Ecto neural progenitor cell (in vitro differentiated cells): ENCODE results near the gene ARL11.
A peak's percentile ranks its signal among the peaks of the same experiment; 100 is the strongest.

Experiments used
- DNase-seq: peaks from one replicate; pipeline ENCODE4 v3.0.0-alpha.2; 2018; ENCODE audit warnings: low spot score

The ARL11 gene

DNA sequence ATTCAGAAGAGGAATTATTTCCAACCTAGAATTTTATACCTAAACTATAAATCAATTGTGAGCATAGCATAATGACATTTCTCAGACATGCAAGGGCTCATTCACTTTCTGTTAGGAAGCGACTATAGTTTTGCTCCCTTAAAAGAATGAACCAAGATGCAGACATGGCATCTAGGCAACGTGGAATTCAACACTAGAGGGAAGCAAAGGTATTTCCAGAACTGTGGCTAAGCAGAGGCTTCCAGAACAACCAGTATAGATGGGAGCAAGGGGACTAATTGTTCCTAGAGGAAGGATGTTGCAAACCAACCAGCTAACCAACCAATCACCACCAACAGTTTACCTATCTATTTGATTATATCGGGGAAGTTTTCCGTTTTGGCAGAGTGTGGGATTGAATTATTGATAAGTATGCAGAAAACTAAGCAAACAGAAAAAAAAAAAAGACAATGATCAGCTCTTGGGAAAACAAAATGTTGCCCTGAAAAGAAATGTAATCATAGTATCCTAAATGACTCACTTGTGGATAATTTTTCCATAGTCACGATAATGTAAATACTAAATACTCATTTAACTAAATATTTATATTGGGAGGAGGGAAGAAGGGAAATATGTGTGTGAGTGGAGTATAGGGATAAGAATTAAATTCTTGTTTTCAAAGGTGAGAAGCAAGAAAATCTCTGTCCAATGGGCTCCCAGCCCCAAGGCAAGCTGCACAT lies 21.1 kb downstream of the ARL11 start:
- no peak for DNase-seq

DNA sequence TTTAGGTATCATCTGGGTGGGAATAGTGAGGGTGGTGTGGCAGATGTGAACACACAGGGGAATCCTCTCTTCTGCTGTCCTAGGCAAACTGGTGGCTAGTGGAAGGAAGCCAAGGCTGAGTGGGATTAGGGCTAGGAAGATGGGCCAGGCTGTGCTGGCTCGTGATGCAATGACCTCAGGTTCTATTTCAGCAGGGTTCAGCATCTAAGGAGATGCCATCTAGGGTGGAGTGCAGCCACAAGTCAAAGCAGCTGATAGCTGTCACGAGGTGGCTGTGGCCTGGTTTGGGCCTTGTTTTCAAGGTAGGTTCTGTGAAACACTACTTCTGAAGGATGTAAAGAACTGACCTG lies 21.6 kb downstream of the ARL11 start:
- DNase-seq, result no peak

DNA sequence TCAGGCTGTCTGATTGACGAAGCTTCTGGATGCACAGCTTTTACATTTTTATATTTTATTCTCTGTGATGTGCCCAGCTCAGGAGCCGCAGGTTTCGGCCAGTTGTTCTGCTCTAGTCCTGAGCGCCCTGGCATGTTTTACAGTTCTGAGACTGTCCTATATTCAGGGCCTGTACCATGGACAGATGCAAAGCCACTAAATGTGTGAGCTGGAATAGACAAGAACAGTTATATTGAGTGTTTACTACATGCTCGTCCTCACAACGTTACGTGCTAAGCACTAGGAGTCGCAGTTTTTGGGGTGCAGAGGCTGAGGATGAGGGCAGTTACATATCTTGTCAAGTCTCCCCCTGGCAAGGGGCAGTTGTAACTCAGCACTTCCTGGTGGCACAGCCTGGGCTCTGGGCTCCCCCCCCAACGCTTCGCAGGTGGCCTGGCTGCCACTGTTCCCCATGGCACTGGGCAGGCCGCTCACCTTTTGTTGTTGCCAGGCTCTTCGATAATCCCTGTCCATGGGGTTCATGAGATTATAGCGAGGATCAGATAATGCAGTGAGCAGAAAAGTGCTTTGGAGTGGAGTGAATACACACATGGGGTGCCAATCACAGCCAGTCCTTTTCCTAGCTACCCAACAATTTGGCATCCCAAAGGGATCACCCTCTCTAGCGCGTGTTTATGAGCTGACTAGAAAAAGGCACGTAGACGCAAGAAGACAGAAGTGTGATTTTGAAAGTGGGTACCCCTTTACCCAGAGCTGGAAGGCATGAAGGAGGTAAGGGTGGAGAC lies 23.5 kb downstream of the ARL11 start:
- DNase-seq, result no peak

DNA sequence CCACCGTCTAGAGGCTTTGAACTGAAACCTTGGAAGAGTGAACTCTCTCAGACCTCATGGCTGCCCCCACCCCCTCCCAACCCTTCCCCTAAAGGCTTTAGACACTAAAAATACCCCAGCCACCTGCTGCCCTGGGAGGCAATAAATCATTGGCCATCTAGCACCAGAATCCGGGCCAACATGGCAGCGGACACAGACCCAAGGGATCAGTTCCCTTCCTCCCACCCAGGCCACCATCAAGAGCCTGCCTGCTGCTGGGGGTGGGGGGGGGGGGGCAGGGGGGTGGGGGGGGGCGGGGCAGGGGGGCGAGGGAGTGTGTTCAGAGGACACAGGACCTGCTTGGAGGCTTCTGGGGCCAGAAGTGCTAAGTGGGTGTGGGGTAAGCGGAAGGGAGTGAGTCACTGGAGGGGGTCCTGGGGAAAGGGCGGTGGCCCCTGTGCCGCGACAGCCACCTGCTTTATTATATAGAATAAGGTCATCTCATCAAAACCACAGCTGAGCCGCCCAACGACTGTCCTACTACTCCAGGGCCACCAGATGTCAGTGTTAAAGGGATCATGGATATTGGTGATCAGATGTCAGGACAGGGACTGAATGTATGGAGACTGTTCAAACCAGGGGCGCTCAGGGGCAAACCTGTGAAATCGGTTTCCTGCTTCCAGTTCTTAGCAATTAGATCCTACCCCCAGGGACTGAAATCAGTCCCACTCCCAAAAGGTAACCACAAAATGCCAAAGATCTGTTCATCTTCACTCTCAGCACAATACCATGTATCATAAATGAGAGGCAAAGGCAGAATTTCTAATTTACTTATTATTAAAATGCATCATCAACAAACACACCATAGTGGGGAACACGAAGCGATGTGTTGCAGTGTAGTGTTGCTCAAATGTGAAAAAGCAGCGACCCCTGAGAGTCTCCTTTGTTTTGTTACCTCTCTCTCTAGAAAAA lies 24.3 kb downstream of the ARL11 start:
- peak; percentile 66 for DNase-seq

DNA sequence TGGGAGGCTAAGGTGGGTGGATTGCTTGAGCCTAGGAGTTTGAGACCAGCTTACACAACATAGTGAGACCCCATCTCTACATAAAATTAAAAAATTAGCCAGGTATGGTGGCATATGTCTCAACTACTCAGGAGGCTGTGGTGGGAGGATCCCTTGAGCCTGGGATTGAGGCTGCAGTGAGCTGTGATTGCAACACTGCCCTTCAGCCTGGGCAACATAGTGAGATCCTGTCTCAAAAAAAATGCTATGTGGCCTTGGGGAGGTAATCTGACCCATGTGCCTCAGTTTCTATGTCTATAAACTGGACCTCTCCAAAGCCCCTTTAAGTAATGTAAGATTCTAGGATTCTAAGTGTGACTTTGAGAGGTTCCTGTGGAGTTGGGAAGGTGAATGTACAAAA lies 25.2 kb downstream of the ARL11 start:
- DNase-seq, result no peak

DNA sequence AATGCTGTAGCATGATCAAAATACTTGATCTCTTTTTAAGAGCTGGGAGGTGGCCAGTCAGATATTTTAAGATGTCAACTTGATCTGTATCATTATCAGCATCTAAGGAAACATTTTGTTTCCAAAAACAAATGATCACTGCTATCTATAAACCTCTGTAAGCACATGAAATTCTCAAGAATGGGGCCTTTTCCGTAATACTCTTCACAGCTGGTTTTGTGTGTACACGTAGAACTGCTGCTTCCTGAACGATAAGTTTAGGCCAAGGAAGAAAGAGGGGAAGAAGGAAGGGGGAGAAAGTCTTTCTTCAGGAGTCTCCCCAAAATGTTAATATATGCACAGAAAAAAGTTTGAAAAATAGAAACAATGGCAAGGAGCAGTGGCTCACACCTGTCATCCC lies 25.7 kb downstream of the ARL11 start:
- no peak for DNase-seq

DNA sequence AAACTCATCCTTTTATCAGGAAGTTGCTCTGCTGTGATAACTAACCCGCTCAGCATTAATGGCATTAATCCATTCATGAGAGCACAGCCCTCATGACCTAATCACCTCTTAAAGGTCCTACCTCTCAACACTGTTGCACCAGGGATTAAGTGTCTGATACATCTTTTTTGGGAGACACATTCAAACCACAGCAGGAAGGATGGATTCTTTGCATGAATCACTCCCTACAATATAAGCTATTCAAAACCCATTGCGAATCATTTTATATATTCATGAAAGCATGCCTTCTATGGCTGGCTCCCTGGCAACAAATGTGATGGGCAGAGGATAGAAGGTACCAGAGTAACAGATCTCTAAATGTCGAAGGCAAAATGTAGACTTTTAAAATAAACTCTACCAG lies 27.6 kb downstream of the ARL11 start:
- no peak for DNase-seq

DNA sequence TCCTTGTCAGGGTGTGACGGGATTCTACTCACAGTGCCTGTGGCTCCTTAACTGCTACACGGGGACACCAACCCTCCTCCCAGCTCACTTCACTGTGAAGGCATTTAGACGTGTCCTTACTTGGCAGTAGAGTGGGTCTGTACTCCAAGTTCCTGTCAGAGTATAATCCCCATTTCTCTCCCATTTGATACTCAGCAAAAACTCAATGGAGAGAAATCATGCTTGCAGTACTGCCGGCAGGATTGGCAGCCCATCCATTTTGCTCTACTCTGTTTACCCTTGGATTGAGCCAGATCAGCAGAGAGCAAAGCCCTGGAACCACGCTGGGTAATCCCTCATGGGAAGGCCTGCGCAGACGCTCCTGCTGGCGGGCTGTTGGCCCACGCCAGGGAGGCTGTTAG lies 28.9 kb downstream of the ARL11 start:
- DNase-seq, result peak; percentile 57

DNA sequence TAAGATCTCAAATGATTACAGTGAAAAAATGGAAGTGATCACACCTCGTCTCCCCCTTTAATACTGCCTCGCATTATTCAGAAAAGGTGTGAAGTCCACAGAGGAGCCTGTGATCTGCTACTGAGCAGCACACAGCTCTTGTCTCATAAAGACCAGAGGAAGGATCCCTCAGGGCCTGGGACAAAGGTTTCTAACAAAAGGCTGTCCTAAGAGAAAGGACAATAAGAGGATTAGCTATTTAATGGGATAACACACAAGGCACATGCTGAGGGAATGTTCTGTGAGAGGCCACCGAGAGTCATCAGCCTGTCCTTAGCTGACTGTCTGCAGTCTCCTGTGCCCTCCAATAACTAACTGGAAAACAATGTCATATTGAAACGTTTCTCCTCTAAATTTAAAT lies 36.3 kb downstream of the ARL11 start:
- DNase-seq, result no peak

DNA sequence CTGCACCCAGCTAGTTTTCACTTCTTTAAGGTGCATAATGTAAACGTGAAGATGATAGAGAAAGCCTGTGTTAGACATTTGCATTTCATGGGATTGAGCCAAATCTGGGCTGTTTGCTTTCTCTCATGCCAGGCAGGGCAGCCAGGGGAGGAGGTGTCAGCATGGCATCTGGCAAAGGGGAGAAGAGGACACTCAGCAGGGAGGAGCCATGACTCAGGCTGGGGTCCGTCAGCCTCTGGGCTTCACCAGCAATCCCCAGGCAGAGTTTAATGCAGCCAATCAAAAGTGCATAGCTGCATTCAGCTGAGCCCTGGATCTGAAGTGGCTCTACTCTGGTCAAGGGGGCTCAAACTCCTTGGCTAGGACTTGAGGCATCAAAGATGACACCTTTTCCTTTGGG lies 39.5 kb downstream of the ARL11 start:
- no peak for DNase-seq

DNA sequence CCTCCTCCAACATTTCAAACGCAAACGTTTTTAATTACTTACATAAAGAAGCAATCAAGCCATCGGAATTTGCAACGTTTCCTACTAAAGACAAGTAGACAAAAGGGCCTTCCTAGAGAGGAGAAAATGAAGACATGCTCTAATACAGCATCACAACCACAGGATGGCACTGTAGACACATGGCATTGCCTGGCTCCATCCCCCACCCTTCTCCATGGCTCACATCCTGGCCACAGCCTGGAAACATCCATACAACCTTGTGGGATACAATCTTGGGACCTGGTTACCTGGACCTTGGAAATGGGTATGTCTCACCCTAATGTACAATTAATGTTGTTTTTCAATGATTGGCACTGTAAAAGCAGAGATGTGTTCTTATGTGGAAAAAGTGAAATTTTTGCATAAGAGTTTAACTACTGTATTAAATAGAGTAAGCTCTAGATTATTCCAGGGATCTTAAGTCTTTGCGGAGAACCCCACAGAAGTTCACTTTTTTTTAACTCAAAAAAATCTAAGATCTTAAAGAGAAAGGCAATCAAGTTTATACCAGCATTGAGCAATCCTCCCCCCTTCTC lies 41.5 kb downstream of the ARL11 start:
- DNase-seq, result peak; percentile 66

DNA sequence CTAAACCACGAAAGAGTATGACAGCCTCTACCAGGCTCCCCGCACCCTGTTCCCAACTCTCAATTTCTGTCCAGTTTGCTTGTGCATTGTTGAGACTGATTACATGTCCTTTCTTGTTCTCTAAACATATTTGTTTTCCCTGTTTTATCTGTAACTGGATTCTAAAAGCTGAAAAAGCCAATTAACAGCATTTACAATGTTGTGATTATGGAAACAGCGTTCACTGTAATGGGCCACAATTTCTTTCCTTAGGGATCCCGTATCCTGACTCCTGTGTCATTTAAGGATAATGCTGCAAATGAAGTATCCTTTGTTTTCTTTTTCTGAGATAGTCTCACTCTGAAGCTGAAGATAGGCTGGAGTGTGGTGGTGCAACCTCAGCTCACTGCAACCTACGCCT lies 42.5 kb downstream of the ARL11 start:
- no peak for DNase-seq

DNA sequence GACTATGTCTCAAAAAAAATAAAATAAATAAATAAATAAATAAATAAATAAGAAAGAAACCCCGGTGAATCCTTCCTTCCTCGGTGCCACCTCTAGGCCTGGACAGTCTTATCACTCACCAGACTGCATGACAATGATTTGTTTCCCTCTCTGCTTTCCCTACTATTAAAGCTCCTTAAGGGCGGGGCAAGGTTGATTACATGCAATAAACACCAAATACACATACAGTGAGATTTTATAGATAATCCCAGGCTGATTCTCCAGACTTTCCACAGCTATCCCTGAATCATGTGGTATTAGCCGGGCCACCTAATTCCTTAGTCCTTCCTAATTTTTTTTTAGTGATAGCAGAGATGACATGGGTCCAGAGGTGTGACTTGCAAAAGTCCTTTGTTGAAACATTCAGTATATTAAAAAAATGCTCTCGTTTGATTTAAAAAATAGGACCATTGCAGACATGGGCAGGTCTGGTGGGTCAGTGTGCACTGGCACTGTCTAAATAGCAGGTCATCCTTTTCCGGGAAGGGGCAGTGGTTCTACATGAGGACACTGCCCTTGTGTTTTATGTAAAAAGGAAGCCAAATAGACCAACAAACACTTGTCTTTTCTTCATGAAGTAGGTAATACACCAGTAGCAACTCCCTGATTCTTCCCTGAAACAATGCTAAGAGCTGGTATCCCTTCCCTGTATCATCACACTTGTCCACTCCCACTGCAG lies 48.4 kb downstream of the ARL11 start:
- DNase-seq, result no peak

DNA sequence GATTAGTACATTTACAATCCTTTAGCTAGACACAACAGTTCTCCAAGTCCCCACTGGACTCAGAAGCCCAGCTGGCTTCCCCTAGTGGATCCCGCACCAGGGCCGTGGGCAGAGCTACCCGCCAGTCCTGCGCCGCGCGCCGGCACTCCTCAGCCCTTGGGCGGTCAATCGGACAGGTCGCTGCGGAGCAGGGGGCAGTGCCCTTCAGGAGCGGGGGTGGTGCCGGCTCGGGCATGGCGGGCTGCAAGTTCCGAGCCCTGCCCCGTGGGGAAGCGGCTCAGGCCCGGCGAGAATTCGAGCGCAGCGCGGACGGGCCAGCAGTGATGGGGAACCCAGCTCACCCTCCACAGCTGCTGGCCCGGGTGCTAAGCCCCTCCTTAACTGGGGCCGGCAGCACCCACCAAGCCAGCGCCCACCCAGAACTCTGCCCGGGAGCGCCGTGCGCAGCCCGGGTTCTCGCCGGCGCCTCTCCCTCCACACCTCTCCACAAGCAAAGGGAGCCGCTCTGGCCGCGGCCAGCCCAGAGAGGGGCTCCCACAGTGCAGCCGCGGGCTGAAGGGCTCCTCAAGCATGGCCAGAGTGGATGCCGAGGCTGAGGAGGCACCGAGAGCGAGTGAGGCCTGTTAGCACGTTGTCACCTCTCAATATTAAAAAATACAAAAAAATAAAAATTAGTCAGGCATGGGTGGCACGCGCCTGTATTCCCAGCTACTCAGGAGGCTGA lies 50.0 kb downstream of the ARL11 start:
- DNase-seq, result no peak

DNA sequence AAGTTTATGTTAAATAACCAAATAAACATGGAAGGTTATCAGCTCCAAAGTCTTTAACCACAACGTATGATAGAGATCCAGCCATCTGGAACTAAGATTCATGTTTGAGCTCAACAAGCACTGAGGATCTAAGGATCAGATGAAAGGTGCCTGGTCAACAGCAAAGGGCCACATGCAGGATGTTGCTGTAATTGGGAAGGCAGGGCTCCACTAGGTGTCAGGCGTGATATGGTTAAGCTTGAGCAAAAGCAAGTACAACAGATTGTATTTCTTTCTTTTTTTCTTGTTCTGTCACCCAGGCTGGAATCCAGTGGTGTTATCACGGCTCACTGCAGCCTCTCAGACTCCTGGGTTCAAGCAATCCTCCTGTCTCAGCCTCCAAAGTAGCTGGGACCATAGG lies 50.9 kb downstream of the ARL11 start:
- no peak for DNase-seq

DNA sequence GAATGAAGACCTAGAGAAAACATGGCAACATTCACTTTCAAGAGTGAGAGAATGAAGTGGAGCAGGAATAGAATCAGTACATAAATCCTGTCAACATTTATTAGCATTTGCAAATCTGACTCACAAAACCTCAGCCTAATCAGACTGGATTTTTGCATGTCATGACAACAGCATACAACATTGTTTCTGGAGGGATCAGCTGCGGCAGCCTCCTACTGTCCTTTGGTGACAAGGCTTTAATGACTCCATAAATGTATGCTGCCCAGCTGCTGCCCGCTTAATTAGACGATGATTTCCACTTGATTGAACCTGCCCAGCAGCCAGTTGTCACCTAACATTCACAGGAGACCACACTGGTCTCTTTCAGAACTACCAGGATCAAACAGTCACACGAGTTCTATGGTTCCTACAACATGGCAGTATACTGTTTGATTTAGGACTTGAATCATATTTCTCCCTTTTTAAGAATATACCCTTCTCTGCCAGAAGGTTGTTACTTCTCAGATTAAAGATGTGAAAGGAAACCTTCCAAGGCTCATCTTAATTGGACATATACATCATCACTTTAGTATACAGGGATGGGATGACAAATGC lies 53.6 kb downstream of the ARL11 start:
- DNase-seq, result no peak
